ENCODE measurements around the gene TMX2.

TMX2 gene

GRCh38 chr11:57764972-57765371, 52.6 kb downstream of the TMX2 start:
- no peak for DNase-seq (ENCODE audit: low spot score)

- no peak for DNase-seq (ENCODE audit: low spot score)
Measured at GRCh38 chr11:57770793-57771192, 58.4 kb downstream of the TMX2 start.

- no peak for DNase-seq (ENCODE audit: low spot score)
Measured at GRCh38 chr11:57771365-57771764, 59.0 kb downstream of the TMX2 start.

GRCh38 chr11:57772562-57772961, 60.2 kb downstream of the TMX2 start:
- DNase-seq (ENCODE audit: low spot score), result no peak

GRCh38 chr11:57773026-57773598, 60.7 kb downstream of the TMX2 start:
- no peak for DNase-seq (ENCODE audit: low spot score)

- peak; percentile 44 for DNase-seq (ENCODE audit: low spot score)
Measured at GRCh38 chr11:57775491-57775890, 63.1 kb downstream of the TMX2 start.

GRCh38 chr11:57776031-57776521, 63.7 kb downstream of the TMX2 start:
- no peak for DNase-seq (ENCODE audit: low spot score)

- no peak for DNase-seq (ENCODE audit: low spot score)
Measured at GRCh38 chr11:57776577-57777210, 64.3 kb downstream of the TMX2 start.

GRCh38 chr11:57777969-57778317, 65.5 kb downstream of the TMX2 start:
- peak; percentile 60 for DNase-seq (ENCODE audit: low spot score)

- peak; percentile 97 for DNase-seq (ENCODE audit: low spot score)
Measured at GRCh38 chr11:57778318-57779037, 66.1 kb downstream of the TMX2 start.

- peak; percentile 95 for DNase-seq (ENCODE audit: low spot score)
Measured at GRCh38 chr11:57779276-57779675, 66.9 kb downstream of the TMX2 start.

GRCh38 chr11:57781529-57781943, 69.1 kb downstream of the TMX2 start:
- no peak for DNase-seq (ENCODE audit: low spot score)

- no peak for DNase-seq (ENCODE audit: low spot score)
Measured at GRCh38 chr11:57785072-57785471, 72.7 kb downstream of the TMX2 start.

- DNase-seq (ENCODE audit: low spot score), result no peak
Measured at GRCh38 chr11:57786436-57786835, 74.0 kb downstream of the TMX2 start.

GRCh38 chr11:57787006-57787604, 74.7 kb downstream of the TMX2 start:
- DNase-seq (ENCODE audit: low spot score), result no peak

GRCh38 chr11:57787920-57788702, 75.7 kb downstream of the TMX2 start:
- peak; percentile 70 for DNase-seq (ENCODE audit: low spot score)

GRCh38 chr11:57788703-57789088, 76.3 kb downstream of the TMX2 start:
- no peak for DNase-seq (ENCODE audit: low spot score)

Measured in pons (tissue), 1 donor.